Measurements from ENCODE around the gene PRR14L. TPM values are rescaled to one million over a fixed set of nuclear protein-coding genes. Genes with fewer than 3 reads are reported as not detected.

Gene PRR14L
- total and polyA plus RNA-seq, 7 donors: 2.7 to 16.4 (median 8.8) TPM

- Histone ChIP-seq H3K36me3 (ENCODE audit: insufficient read depth in 1 of 2, low read depth in 1 of 2) (peaks cover 0 to 8% of the 10 kb centered on the region in 2 donors), H3K27ac (no peak overlapping the region), H3K27me3 (ENCODE audit: insufficient read depth in 3 of 3, low read length in 2 of 3) (no peaks in the 10 kb centered on the region), H3K4me3 (no peak overlapping the region), H3K9me3 (no peaks in the 10 kb centered on the region), H3K4me1 (peaks cover 7% of the 10 kb centered on the region)
- TF ChIP-seq, protein P1, sequence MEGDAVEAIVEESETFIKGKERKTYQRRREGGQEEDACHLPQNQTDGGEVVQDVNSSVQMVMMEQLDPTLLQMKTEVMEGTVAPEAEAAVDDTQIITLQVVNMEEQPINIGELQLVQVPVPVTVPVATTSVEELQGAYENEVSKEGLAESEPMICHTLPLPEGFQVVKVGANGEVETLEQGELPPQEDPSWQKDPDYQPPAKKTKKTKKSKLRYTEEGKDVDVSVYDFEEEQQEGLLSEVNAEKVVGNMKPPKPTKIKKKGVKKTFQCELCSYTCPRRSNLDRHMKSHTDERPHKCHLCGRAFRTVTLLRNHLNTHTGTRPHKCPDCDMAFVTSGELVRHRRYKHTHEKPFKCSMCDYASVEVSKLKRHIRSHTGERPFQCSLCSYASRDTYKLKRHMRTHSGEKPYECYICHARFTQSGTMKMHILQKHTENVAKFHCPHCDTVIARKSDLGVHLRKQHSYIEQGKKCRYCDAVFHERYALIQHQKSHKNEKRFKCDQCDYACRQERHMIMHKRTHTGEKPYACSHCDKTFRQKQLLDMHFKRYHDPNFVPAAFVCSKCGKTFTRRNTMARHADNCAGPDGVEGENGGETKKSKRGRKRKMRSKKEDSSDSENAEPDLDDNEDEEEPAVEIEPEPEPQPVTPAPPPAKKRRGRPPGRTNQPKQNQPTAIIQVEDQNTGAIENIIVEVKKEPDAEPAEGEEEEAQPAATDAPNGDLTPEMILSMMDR (IDR thresholded peaks at IDR 0.05): no peak
- no peak for ATAC-seq
- intact Hi-C loops (cut with DNase I): no loop called here
- no peak for DNase-seq
- WGBS, 3 donors: 85 to 98% (median 87%) methylated on average over 4 of the region's 4 CpGs
Measured at GRCh38 chr22:31639436-31640039, 110.4 kb downstream of the PRR14L start.

GRCh38 chr22:31637891-31638618, 111.9 kb downstream of the PRR14L start:
- peak overlapping the region; percentile 38 for H3K4me3 ChIP-seq
- peaks cover 0 to 8% of the 10 kb centered on the region in 2 donors for H3K36me3 ChIP-seq (ENCODE audit: insufficient read depth in 1 of 2, low read depth in 1 of 2)
- H3K27me3 ChIP-seq (ENCODE audit: insufficient read depth in 3 of 3, low read length in 2 of 3): no peaks in the 10 kb centered on the region
- ATAC-seq (peak; percentile 24 to 47 (median 25)), DNase-seq (no peak)
- no peaks in the 10 kb centered on the region for H3K9me3 ChIP-seq
- WGBS, 3 donors: 53 to 67% (median 54%) methylated on average over 15 of the region's 15 CpGs
- peak overlapping the region; percentile 46 for H3K27ac ChIP-seq
- intact Hi-C loops (cut with DNase I): no loop called here
- peaks cover 13% of the 10 kb centered on the region for H3K4me1 ChIP-seq
- TF ChIP-seq, protein P1 (IDR thresholded peaks at IDR 0.05): no peak

- Histone ChIP-seq H3K9me3 (no peaks in the 10 kb centered on the region), H3K27me3 (ENCODE audit: insufficient read depth in 3 of 3, low read length in 2 of 3) (no peaks in the 10 kb centered on the region), H3K36me3 (ENCODE audit: insufficient read depth in 1 of 2, low read depth in 1 of 2) (peaks cover 0 to 8% of the 10 kb centered on the region in 2 donors), H3K27ac (peak overlapping the region; percentile 46), H3K4me1 (peaks cover 13% of the 10 kb centered on the region), H3K4me3 (peak overlapping the region; percentile 38)
- DNase-seq: no peak
- 79 to 86% (median 79%) methylated on average over 10 of the region's 10 CpGs for WGBS, 3 donors
- ATAC-seq: no peak
- TF ChIP-seq, protein P1 (IDR thresholded peaks at IDR 0.05): no peak
- intact Hi-C loops (cut with DNase I): no loop called here
Measured at GRCh38 chr22:31637447-31637890, 112.5 kb downstream of the PRR14L start.

DNA sequence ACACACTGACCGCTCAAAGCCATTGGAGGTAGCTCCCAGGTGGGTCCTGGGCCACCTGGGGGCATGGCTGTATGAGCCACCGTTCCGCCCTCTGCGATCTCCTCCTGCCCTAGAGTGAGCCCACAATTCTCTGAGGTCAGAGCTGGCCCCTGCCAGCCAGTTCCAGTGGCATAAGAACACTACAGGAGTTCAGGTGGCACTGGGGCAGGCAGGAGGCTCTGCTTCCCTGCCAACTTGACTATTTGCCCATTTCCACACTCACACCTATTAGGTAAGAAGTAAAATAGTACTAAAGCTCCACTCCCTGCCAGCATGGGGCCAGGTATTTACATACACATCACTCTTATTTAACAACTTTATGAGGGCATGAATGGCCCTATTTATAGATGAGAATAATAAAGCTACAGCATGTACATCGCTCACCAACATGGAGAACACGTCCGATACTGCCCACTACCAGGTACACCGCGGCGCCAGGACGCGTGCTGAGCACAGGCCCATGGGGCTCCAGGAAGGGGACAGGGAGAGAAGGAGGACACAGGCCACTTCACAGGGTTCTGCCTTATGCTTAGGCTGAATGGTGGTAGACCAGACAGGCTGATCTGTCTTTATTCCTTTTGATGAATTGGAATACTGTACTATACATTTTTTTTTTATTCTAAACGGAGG, 114.2 kb downstream of the PRR14L start:
- DNase-seq: no peak
- TF ChIP-seq, protein P1 (IDR thresholded peaks at IDR 0.05): no peak
- intact Hi-C loops (cut with DNase I): no loop called here
- no peak overlapping the region for H3K4me3 ChIP-seq
- H3K27ac ChIP-seq: no peak overlapping the region
- H3K9me3 ChIP-seq: no peaks in the 10 kb centered on the region
- WGBS, 3 donors: 93 to 95% (median 94%) methylated on average over 13 of the region's 13 CpGs
- H3K27me3 ChIP-seq (ENCODE audit: insufficient read depth in 3 of 3, low read length in 2 of 3): no peaks in the 10 kb centered on the region
- ATAC-seq: no peak
- H3K36me3 ChIP-seq (ENCODE audit: insufficient read depth in 1 of 2, low read depth in 1 of 2): no peaks in the 10 kb centered on the region
- H3K4me1 ChIP-seq: peaks cover 13% of the 10 kb centered on the region

Measured in psoas muscle (tissue), 8 donors.